Fibroblast of skin of right biceps (primary cell): ENCODE data around the gene RARRES2.
A peak's percentile ranks its signal among the peaks of the same experiment; 100 is the strongest.
"Not testable (repeated sequence)": the region's sequence is repeated elsewhere in the genome, so short reads cannot be mapped to it uniquely, and the experiment has no call there.

ENCODE experiments used
- DNase-seq: peaks from one replicate; pipeline ENCODE4 v3.0.0-alpha.2; 2013

Gene RARRES2

DNA sequence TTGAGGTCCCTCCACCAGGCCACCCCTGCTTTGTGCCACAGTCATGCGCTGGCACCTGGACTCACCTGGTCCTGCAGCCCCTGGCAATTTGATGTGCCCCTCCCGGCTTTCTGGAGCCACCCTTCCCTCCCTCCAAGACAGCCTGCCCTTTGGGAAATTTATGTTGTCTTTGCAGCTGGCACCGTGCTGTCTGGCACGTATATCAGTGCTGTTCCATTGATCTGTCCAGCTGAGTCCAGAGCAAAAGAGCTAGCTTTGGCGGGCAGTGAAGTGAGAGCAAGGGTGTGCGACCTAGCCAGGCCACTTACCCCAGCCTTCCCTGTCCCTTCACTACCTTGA lies 5.7 kb downstream of the RARRES2 start:
- no peak for DNase-seq

DNA sequence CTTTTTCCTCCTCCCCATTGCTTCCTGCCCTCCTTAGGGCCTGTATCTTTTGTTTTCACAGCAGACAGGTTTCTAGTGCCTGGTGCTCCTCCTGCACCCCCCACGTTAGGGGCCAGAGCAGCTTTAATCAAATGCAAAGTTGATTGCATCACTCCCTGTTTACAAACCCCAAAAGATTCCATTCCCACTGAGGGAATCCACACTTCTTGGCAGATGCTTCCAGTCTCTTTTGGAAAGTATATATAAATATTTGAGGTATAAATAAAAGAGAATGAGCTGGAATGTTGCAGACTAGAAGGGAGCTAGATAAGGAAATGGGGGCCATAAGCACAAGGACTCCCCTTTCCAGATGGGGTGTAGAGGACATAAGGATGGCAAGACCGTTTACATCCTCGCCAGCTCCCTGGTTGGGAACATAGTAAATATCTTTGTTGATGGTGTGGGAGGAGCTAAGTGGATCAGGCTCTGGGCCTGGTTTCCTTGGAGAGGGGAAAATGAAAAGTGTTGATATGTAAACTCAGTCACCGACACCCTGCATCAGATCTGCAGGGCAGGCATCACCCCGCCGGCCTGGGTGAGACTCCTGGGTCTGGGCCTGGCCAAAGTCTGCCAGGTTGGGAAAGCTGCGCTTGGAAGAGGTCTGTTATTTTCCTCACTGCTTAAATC lies 6.2 kb downstream of the RARRES2 start:
- peak; percentile 51 for DNase-seq

DNA sequence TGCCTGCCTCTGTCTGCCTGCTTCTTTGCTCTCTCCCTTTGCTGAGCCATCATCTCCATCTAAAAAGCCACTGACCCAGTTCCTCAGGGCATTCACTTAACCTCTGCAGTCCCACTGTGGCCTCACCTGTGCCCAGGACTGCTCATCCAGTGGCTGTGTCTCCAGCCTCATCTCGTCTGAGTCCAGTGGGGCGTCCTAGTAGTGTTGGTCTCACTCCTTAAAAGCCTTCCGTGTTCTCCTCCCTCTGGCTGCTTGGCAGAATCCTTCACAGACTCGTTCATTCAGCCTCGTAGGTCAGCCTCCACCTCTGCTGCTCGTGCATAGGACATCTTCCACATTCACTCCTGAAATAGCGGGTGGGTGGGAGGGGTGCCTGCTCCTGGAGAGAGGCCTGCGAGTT lies 7.3 kb downstream of the RARRES2 start:
- no peak for DNase-seq

DNA sequence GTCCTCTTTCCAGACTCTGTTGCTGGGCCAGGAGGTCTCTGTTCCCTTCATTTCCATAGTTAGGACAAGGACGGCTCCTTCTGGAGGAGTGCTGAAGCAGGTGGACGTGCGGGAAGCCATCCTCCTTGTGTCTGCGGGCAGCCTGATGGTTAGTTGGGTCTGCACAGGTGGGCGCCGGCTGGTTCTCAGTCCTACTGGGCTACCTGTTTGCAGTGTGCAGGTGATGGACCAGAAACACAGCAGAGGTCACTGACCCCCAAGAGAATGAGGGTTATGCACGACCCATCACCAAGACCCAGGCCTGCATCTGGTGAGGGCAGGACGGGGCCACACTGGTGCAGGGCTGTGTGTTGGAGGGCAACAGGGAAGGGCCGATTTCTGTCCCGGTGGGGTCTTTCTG lies 7.8 kb downstream of the RARRES2 start:
- no peak for DNase-seq

DNA sequence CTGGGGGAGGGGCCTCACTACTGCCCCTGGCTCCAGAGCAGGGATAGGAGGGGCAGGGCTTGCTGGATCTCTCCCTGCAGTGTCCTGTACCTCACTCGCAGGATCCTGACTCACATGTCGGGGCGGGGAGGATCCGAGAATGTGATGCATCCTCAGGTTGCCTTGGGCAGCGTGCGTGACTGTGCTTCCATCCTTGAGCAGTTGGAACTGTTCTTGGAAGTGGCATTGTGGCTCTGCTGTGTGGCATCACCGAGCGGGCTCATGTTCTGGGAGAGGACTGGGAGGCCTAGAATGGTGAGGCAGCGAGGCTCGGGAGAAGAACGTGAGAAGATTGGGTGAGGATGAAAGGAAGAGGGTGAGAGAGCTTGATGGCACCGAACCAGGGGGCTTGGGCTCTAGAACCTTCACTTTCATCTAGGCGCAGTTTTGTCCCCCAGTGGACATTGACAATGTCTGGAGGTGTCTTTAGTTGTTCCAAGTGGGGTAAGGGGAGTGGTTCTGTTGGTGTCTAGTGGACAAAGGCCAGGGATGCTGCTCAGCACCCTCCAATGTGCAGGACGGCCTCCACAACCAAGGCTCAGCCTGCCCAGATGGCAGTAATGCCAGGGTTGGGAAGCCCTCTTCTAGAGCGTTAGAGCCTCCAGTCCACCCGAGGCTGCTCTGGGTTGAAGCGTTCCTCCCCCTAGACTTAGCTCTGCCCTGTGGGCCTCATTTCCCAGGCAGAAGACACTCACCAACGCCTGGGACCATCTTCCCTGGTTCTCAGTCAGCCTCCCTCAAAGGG lies 8.4 kb downstream of the RARRES2 start:
- no peak for DNase-seq

DNA sequence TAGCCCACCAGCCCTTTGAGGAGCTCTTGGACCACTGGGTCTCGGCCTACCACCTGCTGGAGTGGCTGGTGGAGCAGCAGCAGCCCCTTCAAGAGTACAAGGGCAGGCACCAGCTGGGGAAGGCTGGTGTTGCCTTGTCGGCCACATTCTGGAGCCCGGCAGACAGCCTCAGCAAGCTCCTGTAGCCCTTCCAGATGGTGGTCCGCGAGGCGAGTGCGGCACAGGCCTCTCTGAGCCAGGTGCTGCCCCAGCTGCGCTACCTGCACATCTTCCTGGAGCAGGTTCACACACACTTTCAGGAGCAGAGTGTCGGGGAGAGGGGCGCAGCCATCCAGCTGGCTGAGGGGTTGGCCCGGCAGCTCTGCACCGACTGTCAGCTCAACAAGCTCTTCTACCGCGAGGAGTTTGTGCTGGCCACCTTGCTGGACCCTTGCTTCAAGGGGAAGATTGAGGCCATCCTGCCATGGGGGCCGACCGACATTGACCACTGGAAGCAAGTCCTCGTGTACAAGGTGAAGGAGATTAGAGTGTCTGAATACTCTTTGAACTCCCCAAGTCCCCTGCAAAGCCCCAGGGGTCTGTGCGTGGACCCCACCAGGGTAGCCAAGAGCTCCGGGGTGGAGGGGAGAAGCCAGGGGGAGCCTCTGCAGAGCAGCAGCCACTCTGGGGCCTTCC lies 11.1 kb downstream of the RARRES2 start:
- DNase-seq, result no peak

DNA sequence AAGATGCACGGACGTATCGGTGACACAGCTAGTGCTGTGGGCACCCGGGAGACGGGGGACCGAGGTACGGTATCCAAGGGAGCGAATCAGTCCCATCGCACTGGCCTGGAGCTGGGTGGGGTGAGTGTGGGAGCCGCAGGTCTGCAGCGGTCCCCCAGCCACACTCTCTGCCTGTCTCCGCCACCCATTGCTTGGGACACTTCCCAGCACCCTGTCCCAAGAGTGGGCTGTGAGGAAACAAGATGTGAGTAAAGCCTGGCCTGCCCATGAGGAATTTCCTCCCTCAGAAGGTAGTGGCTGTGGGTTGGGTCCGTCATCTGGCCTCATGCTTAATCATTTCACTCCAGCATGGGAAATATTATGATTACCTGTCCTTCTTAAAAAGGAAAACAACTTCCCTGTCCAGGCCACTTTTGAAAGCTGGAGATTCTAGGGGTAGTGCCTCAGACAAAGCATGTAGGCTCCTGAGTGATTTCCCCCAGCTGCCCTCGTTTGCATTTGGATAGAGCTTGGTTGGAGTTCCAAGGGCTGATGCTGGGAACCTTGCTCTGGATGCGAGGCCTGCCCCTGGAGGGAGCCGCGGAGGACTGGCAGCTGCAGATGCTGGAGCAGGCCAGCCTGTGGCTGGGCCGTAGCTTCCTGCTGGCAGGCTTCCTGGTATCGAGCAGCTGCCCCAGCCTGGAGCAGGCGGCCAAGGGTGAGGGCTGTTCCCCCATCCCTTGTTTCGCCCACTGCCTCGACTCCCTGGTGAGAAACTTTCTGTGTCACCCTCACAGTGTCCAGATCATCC lies 11.9 kb downstream of the RARRES2 start:
- no peak for DNase-seq

DNA sequence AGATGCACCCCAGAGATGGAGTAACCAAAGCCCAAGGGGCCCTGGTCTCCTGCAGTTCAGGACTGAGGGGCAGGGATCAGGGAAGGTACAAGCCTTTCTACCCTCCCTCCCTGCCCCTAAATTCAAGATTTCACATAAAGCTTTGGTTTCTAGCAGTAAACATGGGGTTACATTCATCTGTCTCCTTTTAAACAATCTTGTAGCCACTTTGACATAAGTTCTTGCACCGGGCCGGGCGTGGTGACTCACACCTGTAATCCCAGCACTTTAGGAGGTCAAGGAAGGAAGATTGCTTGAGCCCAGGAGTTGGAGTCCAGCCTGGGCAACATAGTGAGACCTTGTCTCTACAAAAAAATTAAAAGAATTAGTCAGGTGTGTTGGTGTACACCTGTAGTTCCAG lies 14.1 kb downstream of the RARRES2 start:
- no peak for DNase-seq

DNA sequence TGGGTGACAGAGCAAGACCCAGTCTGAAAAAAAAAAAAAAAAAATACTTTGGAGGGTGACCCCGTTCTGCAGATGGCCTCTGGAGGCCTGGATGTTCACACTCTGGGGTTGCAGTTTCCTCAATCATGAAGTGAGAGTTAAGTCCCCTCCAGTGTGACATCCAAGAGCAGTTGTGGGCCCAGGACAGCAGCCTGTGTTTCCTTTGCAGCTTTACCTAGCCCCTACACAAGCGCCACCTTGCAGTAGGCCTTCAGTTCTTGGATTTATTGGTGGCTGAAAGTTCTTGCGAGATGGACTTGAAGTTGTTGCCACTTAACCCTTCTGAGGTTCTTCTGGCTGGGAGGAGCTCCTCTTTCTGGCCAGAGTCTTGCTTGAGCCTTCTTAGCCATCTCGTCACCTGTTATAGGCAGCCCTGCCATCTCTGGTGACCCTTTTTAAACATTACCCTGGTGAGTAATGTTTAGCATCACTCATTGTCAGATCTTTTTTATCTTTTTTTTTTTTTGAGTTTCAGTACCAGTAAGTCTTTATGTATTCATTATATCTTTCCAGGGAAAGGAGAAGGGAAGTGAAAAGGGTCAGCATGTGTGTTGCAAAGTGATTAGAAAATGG lies 14.7 kb downstream of the RARRES2 start:
- no peak for DNase-seq

DNA sequence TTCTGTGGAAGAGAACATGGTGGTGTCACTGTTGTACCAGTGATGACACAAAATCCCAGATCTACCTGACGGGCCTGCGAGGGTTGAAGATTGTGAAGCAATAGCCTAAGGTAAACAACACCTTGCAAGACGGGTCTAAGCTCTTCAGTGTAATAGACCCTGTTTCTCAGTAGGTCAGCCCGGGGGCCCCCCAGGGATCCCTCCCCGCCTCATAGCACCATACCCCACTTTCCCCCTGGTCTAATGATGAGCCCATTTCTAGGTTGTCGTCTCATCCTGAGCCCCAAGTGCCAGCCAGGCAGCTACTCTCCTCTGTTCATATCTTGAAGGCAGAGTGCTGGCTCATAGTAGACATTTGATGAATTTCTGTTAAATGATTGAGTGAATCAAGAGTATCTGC lies 15.5 kb downstream of the RARRES2 start:
- no peak for DNase-seq

DNA sequence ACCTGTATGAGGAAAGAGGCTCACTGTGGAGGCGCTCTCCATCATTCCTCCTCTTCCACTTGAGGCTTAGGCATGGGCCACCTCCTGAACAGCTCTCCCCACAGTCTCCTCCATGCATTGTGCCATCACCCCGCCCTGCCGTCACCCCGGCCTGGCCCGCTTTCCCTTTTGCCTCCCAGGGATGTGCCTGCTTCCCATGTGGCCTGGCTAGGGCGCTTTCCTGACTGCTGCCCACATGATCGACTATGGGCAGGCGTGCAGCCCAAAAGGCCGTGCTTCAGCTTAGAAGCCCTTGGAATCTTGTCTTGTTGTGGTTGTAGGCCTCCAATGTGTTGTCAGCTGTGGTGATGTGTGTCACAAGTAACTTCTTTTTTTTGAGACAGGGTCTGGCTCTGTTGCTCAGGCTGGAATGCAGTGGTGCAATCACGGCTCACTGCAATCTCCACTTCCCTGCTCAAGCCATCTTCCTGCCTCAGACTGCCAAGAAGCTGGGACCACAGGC lies 16.3 kb downstream of the RARRES2 start:
- DNase-seq, result peak; percentile 25

DNA sequence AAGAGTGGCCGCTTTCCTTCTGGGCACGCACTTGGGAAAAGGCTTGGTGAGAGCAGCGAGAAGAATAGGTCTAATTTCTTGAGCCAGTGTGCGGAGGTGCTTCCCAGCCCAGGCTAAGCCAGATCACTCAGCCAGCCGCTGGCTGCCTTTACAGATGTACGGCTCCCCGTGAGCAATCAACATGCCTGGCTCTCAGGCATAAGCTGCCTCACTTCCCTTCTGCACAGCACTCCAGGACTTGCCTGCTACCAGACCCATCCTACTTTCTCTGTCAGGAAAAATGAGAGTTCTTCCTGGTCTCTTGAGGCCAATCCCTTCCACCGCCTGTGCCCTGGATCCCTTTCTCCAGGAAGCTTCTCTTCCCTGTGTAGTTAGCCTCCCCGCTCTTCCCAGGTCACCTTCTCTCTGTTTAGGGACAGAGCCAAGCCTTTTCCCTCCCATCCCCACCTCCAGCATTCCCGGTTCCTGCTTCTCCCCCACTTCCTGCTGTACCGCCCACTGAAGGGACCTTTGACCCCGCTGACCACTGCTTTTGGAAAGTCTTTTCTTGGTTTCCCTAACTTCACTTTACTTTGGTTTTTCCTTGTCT lies 17.0 kb downstream of the RARRES2 start:
- DNase-seq, result no peak

DNA sequence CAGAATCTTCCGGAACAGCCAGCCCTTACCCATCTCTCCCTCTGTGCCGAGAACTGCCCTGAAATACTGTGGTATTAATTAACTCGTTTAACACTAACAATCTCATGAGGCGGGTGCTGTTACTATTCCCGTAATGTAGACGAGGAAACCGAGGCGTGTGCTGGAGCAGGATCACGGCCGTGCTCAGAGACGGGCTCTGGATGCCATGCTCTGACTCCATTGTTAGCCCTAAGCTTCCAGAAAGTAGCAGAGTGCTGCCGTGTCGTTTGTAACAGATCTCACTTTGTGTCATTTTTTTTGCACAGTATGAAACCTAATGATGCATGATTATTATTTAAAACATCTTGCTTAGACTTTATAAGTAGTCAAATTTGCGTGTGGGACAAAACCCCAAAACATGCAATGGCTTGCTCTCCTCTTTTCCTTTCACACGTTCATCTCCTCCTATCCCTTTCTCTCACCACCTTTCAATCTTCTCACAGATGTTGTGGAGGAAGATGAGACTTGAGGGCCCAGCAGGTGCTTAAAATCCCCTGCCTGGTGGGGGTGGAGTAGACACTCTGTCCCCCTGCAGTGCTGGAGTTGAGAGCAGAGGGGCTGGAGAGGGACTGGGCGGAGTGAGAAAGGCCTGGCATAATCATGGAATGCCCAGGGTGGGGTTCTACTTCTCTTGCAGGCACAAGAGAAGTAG lies 17.6 kb downstream of the RARRES2 start:
- DNase-seq, result no peak

DNA sequence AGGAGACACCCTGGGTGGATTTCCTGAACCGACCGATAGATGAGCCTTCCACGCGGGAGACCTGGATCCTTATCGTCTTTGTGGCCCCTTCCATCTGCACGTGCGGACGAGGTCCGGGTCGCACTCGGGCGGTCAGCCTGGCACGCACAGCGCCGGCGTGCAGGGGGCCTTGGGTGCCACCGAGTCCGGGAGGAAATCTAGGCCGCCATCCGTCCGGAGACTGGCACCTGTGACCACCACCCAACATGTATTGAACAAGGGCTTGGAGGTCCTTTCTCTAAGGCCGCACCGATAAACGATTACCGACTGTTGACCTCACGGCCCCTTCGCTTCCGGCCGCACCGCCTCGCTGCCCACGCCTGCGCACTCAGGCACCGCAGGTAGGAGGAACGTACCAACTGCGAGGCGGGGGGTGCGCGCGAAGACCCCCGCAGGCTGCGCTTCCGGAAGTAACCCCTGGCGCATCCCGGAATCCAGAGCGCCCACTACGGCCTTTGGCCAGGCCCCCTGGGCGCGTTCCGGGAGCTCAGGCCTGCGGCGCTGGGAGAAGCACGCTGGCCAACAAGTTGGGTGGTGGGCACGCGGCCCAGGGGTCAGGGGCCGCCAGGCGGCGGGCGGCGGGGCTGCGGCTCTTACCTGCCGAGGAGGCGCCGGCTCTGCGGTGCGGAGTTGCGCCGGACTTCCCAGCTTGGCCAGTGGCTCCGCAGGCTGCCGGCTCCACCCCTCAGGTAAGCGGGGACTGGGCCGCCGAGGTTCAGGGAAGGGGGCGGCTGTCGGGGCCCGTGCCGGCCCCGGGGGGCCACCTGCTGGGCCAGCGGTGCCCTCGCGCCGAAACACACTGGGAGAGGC lies 18.4 kb downstream of the RARRES2 start, which contains the start of the genes ACTR3C and LRRC61:
Gene ACTR3C, minus strand, starts transcription at position 713 of the 849 bp plus-strand sequence. CDS start 28,249 bp downstream, outside the sequence.
Gene LRRC61, plus strand, starts transcription at position 523 of the 849 bp plus-strand sequence. CDS start 13,507 bp downstream, outside the sequence.
- DNase-seq, result peak; percentile 16

DNA sequence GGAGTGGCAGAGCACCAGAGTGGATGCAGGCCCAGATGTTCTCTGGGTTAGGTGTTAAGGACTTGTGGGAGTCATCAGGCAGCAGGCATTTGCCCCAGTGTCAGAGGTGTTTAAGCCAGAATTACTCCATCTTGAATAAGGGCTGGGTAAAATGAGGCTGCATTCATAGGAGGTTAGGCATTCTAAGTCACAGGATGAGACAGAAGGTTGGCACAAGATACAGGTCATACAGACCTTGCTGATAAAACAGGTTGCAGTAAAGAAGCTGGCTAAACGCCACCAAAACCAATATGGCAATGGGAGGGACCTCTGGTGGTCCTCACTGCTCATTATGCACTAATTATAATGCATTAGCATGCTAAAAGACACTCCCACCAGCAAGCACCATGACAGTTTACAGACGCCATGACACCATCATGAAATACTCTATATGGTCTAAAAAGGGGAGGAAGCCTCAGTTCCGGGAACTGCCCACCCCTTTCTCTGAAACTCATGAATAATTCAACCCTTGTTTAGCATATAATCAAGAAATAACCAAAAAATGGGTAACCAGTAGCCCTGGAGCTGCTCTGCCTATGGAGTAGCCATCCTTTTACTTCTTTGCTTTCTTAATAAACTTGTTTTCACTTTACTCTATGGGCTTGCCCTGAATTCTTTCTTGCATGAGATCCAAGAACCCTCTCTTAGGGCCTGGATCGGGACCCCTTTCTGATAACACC lies 19.2 kb downstream of the RARRES2 start:
- no peak for DNase-seq

DNA sequence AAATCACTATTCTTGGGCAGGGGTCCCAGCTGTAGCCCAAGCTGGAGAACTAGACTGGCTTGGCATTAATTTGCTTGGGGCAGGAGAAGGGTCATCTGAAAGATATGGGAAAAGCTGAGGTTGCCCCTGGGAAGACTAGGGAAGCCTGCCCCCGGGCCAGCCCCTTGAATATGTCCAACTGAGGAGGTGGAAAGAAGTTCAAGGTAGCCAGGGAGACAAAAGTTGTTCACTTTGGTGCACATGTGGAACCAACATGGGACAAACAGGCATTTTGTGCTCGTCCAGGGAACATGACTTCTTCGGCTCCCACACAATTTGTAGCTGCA lies 19.7 kb downstream of the RARRES2 start:
- DNase-seq, result no peak

DNA sequence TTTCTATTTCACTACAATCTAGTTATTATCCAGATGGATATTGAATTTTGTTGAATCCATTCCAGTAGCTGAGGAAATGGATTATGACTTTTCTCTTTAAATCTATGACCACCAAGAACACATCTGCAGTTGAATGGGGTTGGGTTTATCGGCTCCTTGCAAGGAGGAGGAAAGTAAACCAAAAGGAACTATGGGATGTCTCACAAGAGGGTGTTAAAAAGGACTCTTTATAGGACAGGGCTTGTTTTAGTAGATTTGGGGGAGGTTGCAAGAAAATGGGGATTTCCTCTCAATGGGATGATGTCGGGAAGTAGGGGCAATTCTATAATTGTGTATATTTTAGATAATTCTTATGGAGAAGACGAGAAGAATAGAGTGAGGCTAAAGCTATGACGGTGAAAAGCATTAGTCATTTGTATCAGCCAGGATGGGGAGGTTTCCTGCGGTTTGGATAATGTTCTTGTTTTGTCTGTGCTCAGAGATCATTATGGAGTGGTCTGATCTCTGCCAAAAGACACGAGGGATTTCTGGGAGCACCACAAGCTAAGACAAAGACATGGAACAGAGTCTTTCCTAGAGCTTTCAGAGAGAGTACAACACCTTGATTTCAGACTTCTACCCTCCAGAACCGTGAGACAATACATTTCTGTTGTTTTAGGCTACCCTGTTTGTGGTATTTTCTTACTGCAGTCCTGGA lies 23.5 kb downstream of the RARRES2 start:
- DNase-seq, result peak; percentile 56

DNA sequence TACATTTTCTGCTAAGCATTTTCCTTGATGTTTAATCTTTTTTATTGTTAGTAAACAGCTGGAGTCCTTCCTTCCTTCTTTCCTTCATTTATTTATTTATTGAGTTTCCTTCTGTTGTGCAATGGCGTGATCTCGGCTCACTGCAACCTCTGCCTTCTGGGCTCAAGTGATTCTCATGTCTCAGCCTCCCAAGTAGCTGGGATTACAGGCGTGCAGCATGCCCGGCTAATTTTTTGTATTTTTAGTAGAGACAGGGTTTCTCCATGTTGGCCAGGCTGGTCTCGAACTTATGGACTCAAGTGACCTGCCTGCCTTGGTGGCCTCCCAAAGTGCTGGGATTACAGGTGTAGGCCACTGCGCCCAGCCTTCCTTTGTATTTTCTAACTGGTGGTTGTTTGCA lies 24.4 kb downstream of the RARRES2 start:
- DNase-seq, result not testable (repeated sequence)

DNA sequence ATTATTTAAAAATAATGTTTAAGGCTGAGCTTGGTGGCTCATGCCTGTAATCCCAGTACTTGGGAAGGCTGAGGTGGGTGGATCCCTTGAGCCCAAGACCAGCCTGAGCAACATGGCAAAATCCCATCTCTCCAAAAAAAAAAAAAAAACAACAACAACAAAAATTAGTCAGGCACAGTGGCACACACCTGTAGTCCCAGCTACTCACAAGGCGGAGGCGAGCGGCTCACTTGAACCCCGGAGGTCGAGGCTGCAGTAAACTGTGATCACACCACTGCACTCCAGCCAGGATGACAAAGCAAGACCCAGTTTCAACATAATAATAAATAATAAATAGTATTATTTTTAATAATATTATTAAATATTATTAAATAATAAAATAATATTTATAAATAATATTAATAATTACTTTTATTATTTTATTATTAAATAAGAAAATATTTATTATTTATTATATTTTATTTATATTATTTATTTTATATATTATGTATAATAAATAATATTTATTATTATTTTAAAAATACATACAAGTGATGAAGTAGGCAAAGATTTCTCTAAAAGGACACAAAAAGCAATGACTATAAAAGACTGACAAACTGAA lies 26.7 kb downstream of the RARRES2 start:
- no peak for DNase-seq
